CD4-positive, alpha-beta T cell treated with Interleukin-2 at 100 ng/mL for 4 hours (primary cell): ENCODE measurements around the gene LIN37.
A peak's percentile ranks its signal among the peaks of the same experiment; 100 is the strongest.
"Not testable (repeated sequence)": the region's sequence is repeated elsewhere in the genome, so short reads cannot be mapped to it uniquely, and the experiment has no call there.

Experiments
- DNase-seq: peaks from one replicate; pipeline ENCODE4 v3.0.0-alpha.2; 2020; ENCODE audit warnings: low spot score

The LIN37 gene

GRCh38 chr19:35753634-35754369, 5.4 kb downstream of the LIN37 start:
- DNase-seq, result no peak

GRCh38 chr19:35754370-35755130, 6.2 kb downstream of the LIN37 start:
- no peak for DNase-seq

- no peak for DNase-seq
These were observed 6.8 kb downstream of the LIN37 start for GRCh38 chr19:35755131-35755549.

GRCh38 chr19:35755550-35756376, 7.4 kb downstream of the LIN37 start:
- DNase-seq, result peak; percentile 51

DNA sequence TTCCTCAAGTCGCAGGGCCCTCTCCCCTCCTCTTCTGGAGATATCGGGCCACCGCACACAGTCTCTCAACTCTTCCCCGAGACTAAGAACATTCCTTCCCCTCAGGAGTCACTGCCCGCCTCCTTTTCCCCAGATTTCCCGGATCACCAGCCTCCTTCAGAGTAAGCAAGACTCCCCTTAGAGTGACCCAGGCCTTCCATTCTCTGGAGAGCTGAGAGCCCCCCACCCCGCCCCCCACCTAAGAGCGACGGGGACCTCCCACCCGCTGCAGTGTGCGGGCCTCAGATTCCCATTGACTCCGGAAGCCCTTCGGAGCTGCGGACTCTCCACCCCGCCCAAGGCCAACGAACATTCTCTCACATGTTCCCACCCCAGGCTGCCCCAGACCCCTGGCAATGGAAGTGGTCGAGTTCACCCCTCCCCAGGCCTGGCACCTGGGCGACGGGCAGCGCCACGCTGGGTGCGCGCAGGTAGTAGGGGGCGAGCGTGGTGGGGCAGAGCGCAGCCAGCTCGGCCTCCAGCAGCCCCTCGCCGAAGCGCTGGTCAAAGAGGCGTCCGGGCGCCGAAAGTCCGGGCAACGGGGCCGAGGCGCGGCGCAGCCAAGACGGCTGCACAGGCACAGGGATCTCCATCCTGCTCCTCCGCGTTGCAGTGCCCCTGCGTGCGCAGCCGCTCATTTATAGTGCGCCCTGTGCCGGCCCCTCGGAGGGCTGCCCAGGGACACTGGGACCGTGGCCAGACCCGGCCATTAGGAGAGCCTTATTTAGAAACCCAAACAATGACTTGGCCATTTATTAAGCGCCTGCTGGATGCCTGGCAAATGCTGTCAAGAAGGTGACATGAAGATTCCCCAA, 8.2 kb downstream of the LIN37 start, which contains the start of gene HSPB6:
TSS of gene HSPB6 (minus strand) at position 653 of the 854 bp plus-strand sequence. CDS start at position 632, 21 bp downstream.
- DNase-seq, result no peak

DNA sequence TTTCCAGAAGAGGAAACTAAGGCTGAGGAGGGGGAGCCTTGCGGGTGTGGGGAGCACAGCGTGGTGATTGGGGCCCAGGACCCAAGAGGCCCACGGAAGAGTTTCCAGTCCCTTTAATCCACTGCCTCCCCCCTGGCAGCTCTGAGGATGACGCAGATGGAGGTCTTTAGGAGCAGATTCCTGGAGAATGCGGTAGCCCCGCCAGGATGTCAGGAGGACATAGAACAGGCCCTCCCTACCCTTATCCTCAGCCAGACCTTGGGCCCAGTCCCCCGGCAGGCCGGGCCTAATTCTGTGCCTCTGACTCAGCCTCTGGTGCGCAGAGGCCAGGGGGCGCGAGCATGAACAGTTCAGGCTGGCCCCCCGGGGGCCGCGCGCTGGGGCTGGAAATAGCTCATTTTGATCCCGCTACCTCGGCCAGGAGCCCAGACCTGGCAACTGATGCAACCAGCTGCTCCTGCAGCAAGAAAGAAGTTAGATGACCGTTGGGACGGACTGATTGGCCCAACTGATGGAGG, 8.9 kb downstream of the LIN37 start:
- DNase-seq, result no peak

- DNase-seq, result peak; percentile 100
These were observed 9.6 kb downstream of the LIN37 start, which contains the start of gene PROSER3 for GRCh38 chr19:35757749-35758608. PROSER3 (plus strand) TSS chr19:35758176; CDS start chr19:35758216, 40 bp downstream.

- DNase-seq, result no peak
These were observed 11.3 kb downstream of the LIN37 start for GRCh38 chr19:35759697-35760096.

DNA sequence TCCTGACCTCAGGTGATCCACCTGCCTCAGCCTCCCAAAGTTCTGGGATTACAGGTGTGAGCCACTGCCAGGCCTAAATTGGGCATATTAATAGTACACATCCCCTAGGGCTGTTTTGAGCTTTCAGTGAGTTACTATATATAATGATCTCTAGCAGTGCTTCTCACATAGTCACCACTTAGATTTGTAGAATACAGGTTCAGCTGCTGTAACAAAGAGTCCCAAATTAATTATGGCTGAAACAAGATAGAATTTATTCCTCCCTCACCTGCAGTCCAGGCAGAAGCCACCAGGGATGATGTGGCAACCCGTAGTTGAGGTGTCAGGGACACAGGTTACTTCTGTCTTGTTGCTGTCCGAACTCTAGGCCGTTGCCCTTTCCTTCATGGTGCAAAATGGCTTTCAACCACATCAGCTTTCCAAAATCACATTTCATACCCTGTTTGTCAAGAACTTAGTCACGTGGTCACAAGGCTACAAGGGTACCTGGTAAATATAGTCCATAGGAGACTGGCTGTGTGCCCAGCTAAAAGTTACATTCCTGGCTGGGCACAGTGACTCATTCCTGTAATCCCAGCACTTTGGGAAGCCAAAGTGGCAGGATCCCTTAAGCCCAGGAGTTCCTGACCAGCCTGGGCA, 12.5 kb downstream of the LIN37 start:
- DNase-seq, result no peak

DNA sequence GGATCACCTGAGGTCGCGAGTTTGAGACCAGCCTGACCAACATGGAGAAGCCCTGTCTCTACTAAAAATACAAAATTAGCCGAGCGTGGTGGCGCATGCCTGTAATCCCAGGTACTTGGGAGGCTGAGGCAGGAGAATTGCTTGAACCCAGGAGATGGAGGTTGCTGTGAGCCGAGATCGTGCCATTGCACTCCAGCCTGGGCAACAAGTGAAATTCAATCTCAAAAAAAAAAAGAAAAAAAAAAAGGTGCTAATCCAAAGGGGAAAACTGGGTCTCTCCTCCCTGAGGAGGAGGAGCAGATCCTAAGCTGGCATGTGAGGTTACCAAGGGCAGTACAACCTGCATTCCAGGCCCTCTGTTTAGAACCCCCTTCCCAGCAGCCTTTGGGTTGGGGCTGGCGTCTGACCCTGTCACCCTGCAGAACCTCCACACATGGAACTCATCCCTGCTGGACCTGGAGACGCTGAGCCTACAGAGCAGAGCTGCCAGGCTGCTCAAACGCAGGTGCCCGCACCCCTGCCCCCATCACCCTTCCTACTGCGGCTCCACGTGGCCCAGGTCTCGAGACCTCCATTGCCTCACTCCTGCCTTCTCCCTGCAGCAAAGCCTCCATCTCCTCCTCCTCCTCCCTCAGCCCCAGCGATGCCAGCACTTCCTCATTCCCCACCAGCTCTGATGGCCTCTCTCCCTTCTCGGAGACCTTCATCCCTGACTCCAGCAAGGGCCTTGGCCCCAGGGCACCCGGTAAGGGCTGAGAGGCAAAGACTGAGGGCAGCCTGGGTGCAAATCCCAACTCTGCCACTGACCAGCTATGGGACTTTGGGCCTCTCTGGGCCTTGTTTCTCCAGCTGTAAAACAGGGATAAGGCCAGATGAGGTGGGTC, 16.3 kb downstream of the LIN37 start:
- DNase-seq, result no peak

- DNase-seq, result no peak
These were observed 18.3 kb downstream of the LIN37 start for GRCh38 chr19:35766571-35767104.

GRCh38 chr19:35767288-35768081, 19.1 kb downstream of the LIN37 start:
- no peak for DNase-seq

GRCh38 chr19:35768082-35768421, 19.7 kb downstream of the LIN37 start:
- DNase-seq, result no peak

DNA sequence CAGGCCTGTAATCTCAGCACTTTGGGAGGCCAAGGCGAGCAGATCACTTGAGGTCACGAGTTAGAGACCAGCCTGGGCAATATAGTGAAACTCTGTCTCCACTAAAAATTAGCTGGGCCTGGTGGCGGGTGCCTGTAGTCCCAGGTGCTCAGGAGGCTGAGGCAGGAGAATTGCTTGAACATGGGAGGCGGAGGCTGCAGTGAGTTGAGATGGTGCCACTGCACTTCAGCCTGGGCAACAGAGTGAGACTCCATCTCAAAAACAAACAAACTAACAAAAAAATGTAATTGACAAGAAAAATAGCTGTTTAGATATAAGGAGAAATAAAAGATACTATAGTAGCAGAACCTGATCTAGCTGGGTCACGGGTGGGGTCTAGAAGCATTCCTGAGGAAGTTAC, 24.0 kb downstream of the LIN37 start:
- DNase-seq, result not testable (repeated sequence)

GRCh38 chr19:35773020-35773806, 24.8 kb downstream of the LIN37 start:
- DNase-seq, result no peak

GRCh38 chr19:35774274-35775045, 26.1 kb downstream of the LIN37 start:
- no peak for DNase-seq
